ENCODE measurements around the gene COL13A1.
A peak's percentile ranks its signal among the peaks of the same experiment; 100 is the strongest.

COL13A1 gene

DNA sequence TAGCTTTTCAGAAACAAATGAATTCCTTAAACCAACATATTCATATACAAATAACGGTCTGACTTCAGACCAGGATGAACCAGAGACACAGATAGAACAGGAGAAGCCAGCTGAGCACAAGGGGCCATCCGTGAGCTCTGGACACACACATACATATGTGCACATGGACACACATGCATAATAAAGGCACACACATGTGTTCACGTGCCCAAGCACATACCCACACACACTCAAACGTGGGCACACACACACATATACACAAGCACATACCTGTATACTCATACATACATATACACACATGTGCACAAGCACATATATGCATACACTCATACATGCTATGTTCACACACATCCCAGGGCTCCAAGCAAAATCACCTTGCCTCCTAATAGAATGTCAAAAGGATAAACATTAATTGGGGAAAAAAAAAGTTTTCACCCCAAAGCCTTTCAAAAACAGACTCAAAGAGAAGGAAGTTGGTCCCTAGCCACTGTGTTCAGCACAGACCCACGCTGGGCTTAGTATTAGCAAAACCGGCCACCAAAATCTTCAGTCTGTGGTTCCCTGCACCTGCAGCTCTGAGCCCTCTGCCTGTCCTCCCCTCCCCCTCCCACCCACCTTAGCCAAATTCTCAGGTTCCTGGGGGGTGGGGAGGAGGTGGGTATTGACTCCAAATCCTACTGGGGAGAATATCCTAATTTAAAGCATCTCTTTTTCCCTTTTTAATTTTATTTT is 150.5 kb downstream of the COL13A1 start:
- no peak for DNase-seq (ENCODE audit: low spot score)

DNA sequence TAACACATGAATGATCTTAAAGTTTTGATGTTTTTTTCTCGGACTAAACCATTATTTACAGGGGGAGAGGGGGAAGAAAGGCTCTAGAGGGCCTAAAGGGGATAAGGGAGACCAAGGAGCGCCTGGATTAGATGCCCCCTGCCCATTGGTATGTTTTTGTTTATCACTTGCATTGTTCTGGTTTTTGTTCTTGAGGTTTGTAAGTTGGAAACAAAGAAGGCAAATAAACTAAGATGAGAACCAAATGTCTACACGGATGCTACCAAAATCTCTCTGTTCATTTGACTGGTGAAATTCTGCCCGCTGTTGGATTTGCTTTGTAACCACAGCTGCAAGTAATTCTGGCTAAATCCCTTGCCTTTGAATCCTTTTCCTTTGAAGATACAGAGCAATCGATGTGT is 151.1 kb downstream of the COL13A1 start:
- DNase-seq (ENCODE audit: low spot score): no peak

GRCh38 chr10:69953851-69954250 is 152.1 kb downstream of the COL13A1 start:
- DNase-seq (ENCODE audit: low spot score): no peak

DNA sequence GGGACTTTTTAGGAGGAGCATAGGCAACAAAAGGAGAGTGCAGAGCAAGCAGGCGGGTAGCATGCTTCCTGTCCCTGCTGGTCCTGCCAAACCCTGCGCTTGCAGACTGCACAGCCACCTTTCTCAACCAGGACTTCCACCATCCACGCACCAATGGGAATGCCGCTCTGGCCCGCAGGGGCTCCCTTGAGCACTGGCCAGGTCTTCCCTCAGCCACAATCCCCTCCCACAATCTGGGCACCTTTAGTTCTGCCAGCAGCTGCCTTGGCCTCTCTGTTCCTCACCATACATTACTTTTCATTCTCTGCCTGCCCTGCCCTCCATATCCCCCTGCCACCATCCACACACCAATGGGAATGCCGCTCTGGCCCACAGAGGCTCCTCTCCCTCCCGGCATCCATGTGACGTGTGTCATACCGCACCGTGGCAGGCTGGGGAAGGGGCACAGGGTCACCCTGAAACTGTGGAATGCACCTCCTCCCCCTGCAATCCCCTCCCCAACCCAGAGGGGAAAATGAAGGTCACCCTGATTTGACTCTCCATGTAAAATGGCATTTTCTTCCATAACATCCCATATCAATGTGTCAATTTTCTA is 153.6 kb downstream of the COL13A1 start:
- no peak for DNase-seq (ENCODE audit: low spot score)

DNA sequence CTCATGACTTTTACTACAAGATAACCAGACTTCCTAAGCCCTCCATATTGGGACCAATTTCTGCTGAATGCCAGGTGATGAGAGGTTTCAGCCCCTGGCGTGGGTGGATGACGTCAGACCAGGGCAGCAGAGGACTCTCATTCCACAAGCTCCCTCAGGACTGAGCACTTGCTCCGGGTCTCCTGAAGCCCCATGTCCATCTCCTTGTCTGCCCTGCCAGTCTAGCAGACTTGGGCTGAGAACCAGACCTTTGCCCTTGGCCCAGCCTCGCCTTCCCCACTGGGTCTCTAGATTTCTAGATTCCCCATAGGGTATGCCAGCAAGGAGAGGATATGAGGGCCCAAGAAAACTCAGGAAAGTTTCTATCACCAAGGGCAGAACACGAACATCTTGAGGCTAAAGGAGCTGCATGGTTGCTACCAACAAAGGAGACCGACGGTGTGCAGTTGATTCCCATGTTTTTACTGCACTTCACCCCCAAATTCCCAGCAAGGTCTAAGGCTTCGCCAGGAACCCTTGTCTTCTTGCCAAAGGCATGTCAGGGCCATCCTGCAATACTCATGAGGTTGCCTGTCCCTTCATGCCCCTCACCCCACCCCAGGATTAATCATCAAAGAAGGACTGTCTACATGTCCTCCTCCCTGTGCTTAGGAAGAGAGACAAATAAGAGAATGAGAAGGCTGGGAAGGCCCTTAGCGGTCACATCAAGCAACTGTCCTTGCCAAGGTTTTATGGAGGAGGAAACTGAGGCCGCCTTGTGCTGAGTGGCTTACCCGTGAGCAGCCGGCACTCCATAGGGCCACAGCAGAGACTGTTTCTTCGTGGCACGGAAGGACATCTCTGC is 154.4 kb downstream of the COL13A1 start:
- DNase-seq (ENCODE audit: low spot score): no peak

- DNase-seq (ENCODE audit: low spot score): no peak
Observed at GRCh38 chr10:69956741-69957230, 155.1 kb downstream of the COL13A1 start.

- no peak for DNase-seq (ENCODE audit: low spot score)
Observed at GRCh38 chr10:69957241-69957885, 155.7 kb downstream of the COL13A1 start.

- peak; percentile 86 for DNase-seq (ENCODE audit: low spot score)
Observed at GRCh38 chr10:69957886-69958555, 156.3 kb downstream of the COL13A1 start.

DNA sequence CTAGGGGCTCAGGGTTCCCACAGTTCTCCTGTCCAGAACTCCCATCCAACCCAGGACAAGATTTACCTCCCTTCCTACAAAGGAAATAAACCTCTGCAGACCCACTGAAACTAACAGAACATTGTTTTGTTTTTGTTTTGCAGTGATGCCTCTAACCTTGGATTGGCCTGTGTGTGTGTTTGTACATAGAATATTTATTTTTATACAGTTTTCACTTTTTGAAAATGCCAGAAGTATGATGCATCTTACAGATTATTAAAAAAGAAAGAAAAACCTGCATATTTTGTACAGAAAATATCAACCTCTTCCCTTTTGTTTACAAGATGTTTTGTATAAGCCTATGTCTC is 156.8 kb downstream of the COL13A1 start:
- no peak for DNase-seq (ENCODE audit: low spot score)

DNA sequence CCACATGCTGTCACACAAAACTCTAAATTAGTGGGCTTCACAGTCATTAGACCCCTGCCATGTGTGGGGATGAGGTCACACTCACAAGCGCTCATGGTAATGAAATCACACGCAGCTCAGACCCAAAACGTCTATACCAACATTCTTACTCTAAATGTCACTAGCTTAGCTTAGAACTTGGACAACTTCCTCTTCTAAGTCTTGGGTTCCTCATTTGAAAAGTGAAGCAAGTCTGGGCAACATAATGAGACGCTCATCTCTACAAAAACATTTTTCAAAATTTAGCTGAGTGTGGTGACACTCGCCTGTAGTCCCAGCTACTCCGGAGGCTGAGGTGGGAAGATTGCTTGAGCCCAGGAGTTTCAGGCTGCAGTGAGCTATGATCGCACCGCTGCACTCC is 158.2 kb downstream of the COL13A1 start:
- DNase-seq (ENCODE audit: low spot score): no peak

DNA sequence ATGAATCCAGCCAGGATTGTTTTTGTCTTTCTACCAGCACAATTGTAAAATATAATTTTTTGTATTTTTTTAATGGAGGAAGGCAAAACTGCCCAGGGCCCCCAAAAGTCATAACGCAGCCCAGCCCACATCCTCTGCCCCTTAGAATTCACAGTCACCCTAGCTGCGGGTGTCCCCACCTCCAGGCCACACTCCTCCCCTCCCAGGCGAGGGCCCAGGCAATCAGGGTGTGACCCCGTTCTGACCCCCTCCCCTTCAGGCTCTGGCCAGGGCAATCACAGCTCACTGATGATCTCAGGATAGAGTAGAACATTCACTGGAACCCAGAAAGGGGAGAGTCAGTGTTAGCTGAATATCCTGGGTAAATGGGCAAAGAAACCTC is 158.9 kb downstream of the COL13A1 start:
- no peak for DNase-seq (ENCODE audit: low spot score)

DNA sequence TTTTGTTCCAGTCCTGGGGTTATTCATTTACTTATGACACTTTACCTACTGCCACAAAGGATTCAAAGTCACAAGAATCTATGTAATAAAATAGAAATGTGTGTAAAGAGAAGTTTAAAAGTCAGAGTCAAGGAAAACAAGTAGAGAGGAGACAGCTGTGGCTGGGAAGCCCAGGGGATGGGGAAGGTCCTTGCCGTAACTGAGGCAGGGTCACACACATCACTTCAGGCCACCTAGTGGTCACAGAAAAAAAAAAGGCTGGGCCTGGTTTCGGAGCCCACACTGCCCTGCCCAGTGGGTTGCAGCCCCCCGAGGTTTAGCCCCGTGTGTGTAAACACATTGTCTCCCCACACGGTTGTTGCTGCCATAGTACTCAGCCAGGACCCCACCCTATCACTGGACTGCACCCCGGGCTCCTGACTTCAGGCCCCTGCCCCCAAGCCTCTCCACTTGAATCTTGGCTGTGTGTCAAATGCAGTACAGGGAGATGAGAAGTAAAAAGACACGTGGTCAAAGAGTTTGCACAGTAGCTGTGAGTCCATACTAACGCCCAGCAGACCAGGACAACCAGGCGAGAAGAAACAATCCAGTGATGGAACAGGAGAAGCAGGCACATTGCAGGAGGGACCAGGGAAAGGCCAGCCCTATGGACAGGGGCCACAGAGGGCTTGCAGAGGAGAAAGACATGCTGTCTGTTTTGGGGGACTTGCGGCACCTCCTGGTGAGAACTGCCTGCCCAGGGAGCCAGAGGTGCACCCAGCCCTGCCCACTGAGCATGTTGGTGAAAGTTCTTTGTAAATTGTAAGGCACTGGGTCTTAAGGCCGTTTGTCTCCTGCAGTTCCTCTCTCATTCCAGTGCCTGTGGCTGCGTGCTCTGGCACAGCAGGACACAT is 159.5 kb downstream of the COL13A1 start:
- DNase-seq (ENCODE audit: low spot score): no peak

GRCh38 chr10:69961881-69962745 is 160.4 kb downstream of the COL13A1 start:
- DNase-seq (ENCODE audit: low spot score): no peak

GRCh38 chr10:69962746-69963135 is 161.0 kb downstream of the COL13A1 start:
- DNase-seq (ENCODE audit: low spot score): no peak

GRCh38 chr10:69963178-69963834 is 161.6 kb downstream of the COL13A1 start:
- no peak for DNase-seq (ENCODE audit: low spot score)

- DNase-seq (ENCODE audit: low spot score): no peak
Observed at GRCh38 chr10:69963835-69964710, 162.4 kb downstream of the COL13A1 start.

GRCh38 chr10:69965086-69965485 is 163.4 kb downstream of the COL13A1 start:
- DNase-seq (ENCODE audit: low spot score): no peak

- no peak for DNase-seq (ENCODE audit: low spot score)
Observed at GRCh38 chr10:69965919-69966662, 164.4 kb downstream of the COL13A1 start.
